ENCODE measurements around the gene LAMA5.

Gene LAMA5

GRCh38 chr20:62337558-62338293 is 29.4 kb downstream of the LAMA5 start:
- H4K20me1 ChIP-seq: peaks cover 36% of the 10 kb centered on the region
- no peaks in the 10 kb centered on the region for H3K27me3 ChIP-seq
- H3K27ac ChIP-seq: peak overlapping the region; percentile 64
- peak overlapping the region; percentile 31; the same call in 1 of the 2 replicates for H3K9ac ChIP-seq
- no peak for TF ChIP-seq Cebpa-rat (IDR thresholded peaks at IDR 0.05)
- peaks cover 6% of the 10 kb centered on the region for H3K9me3 ChIP-seq
- H3K36me3 ChIP-seq: peaks cover 21% of the 10 kb centered on the region
- peak overlapping the region; percentile 94 for H3K4me2 ChIP-seq
- peak overlapping the region; percentile 28 for H3K4me3 ChIP-seq
- peaks cover 78% of the 10 kb centered on the region for H3K4me1 ChIP-seq

DNA sequence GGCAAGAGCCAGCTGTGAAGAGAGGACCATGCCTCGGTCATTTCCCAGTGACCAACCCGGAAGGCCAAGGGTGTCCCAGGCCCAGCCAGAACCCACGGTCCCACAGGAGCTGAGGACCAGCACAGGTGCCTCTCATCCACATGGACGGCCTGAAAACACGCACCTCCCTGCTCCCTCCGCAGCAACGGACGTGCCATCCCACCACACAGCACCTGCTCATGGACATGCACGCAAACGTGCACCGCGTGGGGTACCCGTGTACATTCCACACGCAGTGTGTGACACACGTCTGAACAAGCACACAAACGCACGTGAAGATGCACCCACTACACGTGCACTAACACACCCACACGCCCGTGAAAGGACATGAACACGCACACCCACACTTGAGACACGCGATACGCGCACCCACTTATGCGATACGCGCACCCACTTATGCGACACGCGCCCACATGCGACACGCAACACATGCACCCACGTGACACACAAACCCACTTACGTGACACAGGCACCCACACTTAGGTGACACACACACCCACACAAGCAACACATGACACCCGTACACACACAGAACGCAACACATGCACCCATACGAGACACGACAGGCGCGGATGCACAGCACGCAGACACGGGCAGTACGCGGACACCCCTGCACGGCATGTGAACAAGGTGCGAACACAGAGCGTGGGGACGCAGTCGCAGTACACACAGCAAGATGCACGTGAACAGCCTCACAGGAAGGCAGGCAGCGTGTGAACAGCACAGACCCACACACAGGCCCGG is 30.1 kb downstream of the LAMA5 start:
- Histone ChIP-seq H3K4me3 (peak overlapping the region; percentile 28), H3K27ac (peak overlapping the region; percentile 64; the same call in 1 of the 2 replicates), H3K4me1 (peaks cover 77% of the 10 kb centered on the region), H3K9me3 (peaks cover 6% of the 10 kb centered on the region), H4K20me1 (peaks cover 36% of the 10 kb centered on the region), H3K4me2 (peak overlapping the region; percentile 94), H3K36me3 (peaks cover 29% of the 10 kb centered on the region), H3K27me3 (no peaks in the 10 kb centered on the region), H3K9ac (0 out of 2 replicates have a peak overlapping the region, but pooled peaks have one; percentile 31)
- no peak for TF ChIP-seq Cebpa-rat (IDR thresholded peaks at IDR 0.05)

DNA sequence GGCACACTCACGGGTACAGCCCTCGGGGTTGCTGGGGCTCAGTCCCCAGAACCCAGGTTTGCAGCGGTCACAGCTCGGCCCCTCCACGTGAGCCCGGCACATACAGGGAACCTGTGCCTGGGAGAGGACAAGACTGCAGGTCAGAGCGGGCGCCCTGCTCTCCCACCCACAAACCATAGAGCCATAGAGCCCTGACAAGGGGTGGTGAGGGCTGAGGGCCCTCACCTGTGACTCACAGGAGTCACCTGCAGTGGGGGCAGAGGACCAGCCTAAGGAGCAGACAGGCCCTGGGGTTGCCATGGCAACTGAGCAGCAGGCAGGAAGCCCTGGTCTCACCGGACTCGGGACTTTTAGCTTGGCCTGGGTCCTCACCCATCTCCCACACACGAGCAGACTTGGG is 30.8 kb downstream of the LAMA5 start:
- peaks cover 36% of the 10 kb centered on the region for H4K20me1 ChIP-seq
- no peaks in the 10 kb centered on the region for H3K27me3 ChIP-seq
- H3K9ac ChIP-seq: no peak overlapping the region
- peaks cover 4% of the 10 kb centered on the region for H3K9me3 ChIP-seq
- H3K27ac ChIP-seq: no peak overlapping the region
- no peak for TF ChIP-seq Cebpa-rat (IDR thresholded peaks at IDR 0.05)
- H3K4me3 ChIP-seq: no peak overlapping the region
- H3K4me2 ChIP-seq: peak overlapping the region; percentile 94
- peaks cover 33% of the 10 kb centered on the region for H3K36me3 ChIP-seq
- H3K4me1 ChIP-seq: peaks cover 71% of the 10 kb centered on the region

GRCh38 chr20:62335532-62335931 is 31.6 kb downstream of the LAMA5 start:
- TF ChIP-seq Cebpa-rat (IDR thresholded peaks at IDR 0.05): no peak
- Histone ChIP-seq H3K27ac (no peak overlapping the region), H3K9me3 (no peaks in the 10 kb centered on the region), H3K4me2 (peak overlapping the region; percentile 94), H3K27me3 (no peaks in the 10 kb centered on the region), H3K4me3 (no peak overlapping the region), H4K20me1 (peaks cover 36% of the 10 kb centered on the region), H3K9ac (no peak overlapping the region), H3K36me3 (peaks cover 37% of the 10 kb centered on the region), H3K4me1 (peaks cover 63% of the 10 kb centered on the region)

- Histone ChIP-seq H3K4me2 (peak overlapping the region; percentile 0; the same call in 1 of the 2 replicates), H3K4me1 (peaks cover 56% of the 10 kb centered on the region), H3K9me3 (no peaks in the 10 kb centered on the region), H3K9ac (no peak overlapping the region), H3K27me3 (no peaks in the 10 kb centered on the region), H3K4me3 (no peak overlapping the region), H4K20me1 (peaks cover 36% of the 10 kb centered on the region), H3K27ac (no peak overlapping the region), H3K36me3 (peaks cover 43% of the 10 kb centered on the region)
- TF ChIP-seq Cebpa-rat (IDR thresholded peaks at IDR 0.05): no peak
Observed at GRCh38 chr20:62334881-62335280, 32.2 kb downstream of the LAMA5 start.

GRCh38 chr20:62333820-62334595 is 33.1 kb downstream of the LAMA5 start:
- no peak overlapping the region for H3K27ac ChIP-seq
- no peak overlapping the region for H3K9ac ChIP-seq
- H3K4me1 ChIP-seq: peaks cover 48% of the 10 kb centered on the region
- H3K27me3 ChIP-seq: no peaks in the 10 kb centered on the region
- no peak overlapping the region for H3K4me3 ChIP-seq
- H3K9me3 ChIP-seq: no peaks in the 10 kb centered on the region
- H3K4me2 ChIP-seq: no peak overlapping the region
- no peak for TF ChIP-seq Cebpa-rat (IDR thresholded peaks at IDR 0.05)
- peaks cover 52% of the 10 kb centered on the region for H3K36me3 ChIP-seq
- peaks cover 45% of the 10 kb centered on the region for H4K20me1 ChIP-seq

- Histone ChIP-seq H4K20me1 (peaks cover 46% of the 10 kb centered on the region), H3K9me3 (no peaks in the 10 kb centered on the region), H3K27ac (no peak overlapping the region), H3K36me3 (peaks cover 59% of the 10 kb centered on the region), H3K9ac (no peak overlapping the region), H3K4me2 (no peak overlapping the region), H3K4me3 (no peak overlapping the region), H3K27me3 (no peaks in the 10 kb centered on the region), H3K4me1 (peaks cover 46% of the 10 kb centered on the region)
- no peak for TF ChIP-seq Cebpa-rat (IDR thresholded peaks at IDR 0.05)
Observed at GRCh38 chr20:62332989-62333819, 33.9 kb downstream of the LAMA5 start.

DNA sequence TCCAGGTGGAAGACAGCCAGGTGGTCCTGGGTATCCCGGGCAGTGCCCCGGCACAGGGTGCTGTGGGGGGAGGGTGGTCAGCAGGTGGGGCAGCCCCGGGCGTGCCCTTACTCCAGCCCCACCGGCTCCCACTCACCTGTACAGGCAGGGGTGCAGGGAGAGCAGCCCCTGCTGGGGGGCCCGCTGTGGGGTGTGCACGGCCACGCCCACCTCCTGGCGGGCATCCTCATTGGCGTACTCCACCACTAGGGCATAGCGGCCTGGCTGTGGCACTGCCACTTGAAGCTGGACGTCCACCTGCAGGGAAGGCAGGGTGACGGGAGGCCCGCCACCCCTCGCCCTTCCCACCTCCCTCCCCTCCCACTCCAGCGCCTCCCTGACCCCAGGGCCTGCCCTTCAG is 34.7 kb downstream of the LAMA5 start:
- Histone ChIP-seq H3K9me3 (no peaks in the 10 kb centered on the region), H3K27ac (no peak overlapping the region), H3K36me3 (peaks cover 67% of the 10 kb centered on the region), H3K4me1 (peaks cover 41% of the 10 kb centered on the region), H3K4me2 (no peak overlapping the region), H3K27me3 (no peaks in the 10 kb centered on the region), H3K4me3 (no peak overlapping the region), H4K20me1 (peaks cover 42% of the 10 kb centered on the region), H3K9ac (no peak overlapping the region)
- no peak for TF ChIP-seq Cebpa-rat (IDR thresholded peaks at IDR 0.05)

DNA sequence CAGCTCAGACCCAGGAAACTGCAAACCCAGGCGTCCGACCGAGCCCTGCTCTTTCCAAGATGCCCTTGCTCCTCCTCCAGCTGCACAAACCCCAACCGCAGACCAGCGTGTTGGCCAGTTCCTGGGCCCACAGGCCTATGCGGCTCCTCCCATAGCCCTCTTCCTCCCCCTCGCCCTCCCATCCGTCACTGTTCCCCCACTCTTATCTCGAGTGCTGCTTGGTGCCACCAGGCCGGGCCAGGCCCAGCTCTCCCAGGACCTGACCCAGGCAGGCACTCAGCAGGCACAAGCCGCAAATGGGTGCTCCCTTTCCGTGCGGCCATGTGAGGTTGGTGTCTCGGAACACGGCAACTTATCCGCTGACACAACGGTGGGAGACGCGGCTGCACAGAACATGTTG is 35.8 kb downstream of the LAMA5 start:
- no peak for TF ChIP-seq Cebpa-rat (IDR thresholded peaks at IDR 0.05)
- Histone ChIP-seq H3K27me3 (no peaks in the 10 kb centered on the region), H3K9ac (no peak overlapping the region), H3K9me3 (no peaks in the 10 kb centered on the region), H3K4me3 (no peak overlapping the region), H3K27ac (no peak overlapping the region), H3K4me1 (peaks cover 30% of the 10 kb centered on the region), H3K36me3 (peaks cover 77% of the 10 kb centered on the region), H4K20me1 (peaks cover 31% of the 10 kb centered on the region), H3K4me2 (no peak overlapping the region)
